Body of pancreas (tissue), 4 donors: ENCODE data around the gene PSMB7.

Experiments
- POLR2A ChIP-seq, 3 donors: fragments of 450-650 bp; IDR thresholded peaks; one replicate each; pipeline ENCODE4 v1.6.1; 2016; ENCODE audit warnings: antibody characterized with exemption in 3 of 3, mild to moderate bottlenecking in 2 of 3
- TF ChIP-seq, protein P1 (sequence below), 7 experiments: fragments of 450-650 bp in 4 of 7; fragments of 200-600 bp in 3 of 7; sonication (generic) in 3 of 7; IDR thresholded peaks; one replicate each; pipeline ENCODE4 v1.5.1; 2016 to 2019; ENCODE audit warnings: antibody characterized with exemption in 7 of 7

DNA sequence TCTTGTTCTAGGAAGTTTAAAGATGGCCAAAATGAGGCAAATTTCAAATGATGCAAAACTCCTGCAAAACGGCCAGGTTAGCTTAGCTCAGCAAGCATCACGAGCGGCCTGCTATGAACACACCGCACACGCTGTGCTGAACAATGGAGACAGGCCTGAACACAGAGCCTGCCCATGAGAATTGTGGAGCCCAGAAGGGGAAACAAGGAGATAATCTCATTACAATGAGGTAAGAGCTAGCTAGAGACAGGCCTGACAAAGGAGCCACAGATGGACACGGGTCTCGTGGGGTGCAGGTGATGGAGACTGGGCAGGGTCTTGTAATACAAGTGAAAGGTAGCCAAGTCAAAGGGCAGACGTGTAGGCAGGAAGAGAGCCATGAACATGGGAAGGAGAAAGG lies 50.2 kb downstream of the PSMB7 start:
- no peak for TF ChIP-seq POLR2A (IDR thresholded peaks at IDR 0.05)
- TF ChIP-seq, protein P1, sequence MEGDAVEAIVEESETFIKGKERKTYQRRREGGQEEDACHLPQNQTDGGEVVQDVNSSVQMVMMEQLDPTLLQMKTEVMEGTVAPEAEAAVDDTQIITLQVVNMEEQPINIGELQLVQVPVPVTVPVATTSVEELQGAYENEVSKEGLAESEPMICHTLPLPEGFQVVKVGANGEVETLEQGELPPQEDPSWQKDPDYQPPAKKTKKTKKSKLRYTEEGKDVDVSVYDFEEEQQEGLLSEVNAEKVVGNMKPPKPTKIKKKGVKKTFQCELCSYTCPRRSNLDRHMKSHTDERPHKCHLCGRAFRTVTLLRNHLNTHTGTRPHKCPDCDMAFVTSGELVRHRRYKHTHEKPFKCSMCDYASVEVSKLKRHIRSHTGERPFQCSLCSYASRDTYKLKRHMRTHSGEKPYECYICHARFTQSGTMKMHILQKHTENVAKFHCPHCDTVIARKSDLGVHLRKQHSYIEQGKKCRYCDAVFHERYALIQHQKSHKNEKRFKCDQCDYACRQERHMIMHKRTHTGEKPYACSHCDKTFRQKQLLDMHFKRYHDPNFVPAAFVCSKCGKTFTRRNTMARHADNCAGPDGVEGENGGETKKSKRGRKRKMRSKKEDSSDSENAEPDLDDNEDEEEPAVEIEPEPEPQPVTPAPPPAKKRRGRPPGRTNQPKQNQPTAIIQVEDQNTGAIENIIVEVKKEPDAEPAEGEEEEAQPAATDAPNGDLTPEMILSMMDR (IDR thresholded peaks at IDR 0.05) = no peak
